Chondrocyte (in vitro differentiated cells): ENCODE data around the gene FOXN3. TPM values are rescaled to one million over a fixed set of nuclear protein-coding genes. Genes with fewer than 3 reads are reported as not detected.

Experiments
- DNase-seq: peaks from one replicate; pipeline ENCODE4 v3.0.0; 2021; ENCODE audit warnings: mixed read lengths, low spot score
- H3K27ac Mint-ChIP-seq: one replicate; pipeline ENCODE4 v1.8.0; 2021; ENCODE audit warnings: mild to moderate bottlenecking, moderate library complexity, mixed read lengths; ENCODE audit not compliant: unreplicated experiment
- H3K27me3 Mint-ChIP-seq: 2 replicates; pipeline ENCODE4 v1.8.0; 2021; ENCODE audit warnings: low read depth, mixed read lengths
- H3K36me3 Mint-ChIP-seq: 2 replicates; pipeline ENCODE4 v1.8.0; 2021; ENCODE audit warnings: low read depth, mixed read lengths
- H3K4me1 Mint-ChIP-seq: 2 replicates; pipeline ENCODE4 v1.8.0; 2021; ENCODE audit warnings: low read depth, mild to moderate bottlenecking, mixed read lengths
- H3K4me3 Mint-ChIP-seq: one replicate; pipeline ENCODE4 v1.8.0; 2021; ENCODE audit warnings: mild to moderate bottlenecking, moderate library complexity, mixed read lengths; ENCODE audit not compliant: unreplicated experiment
- H3K9me3 Mint-ChIP-seq: 2 replicates; pipeline ENCODE4 v1.8.0; 2021; ENCODE audit warnings: low read depth, mixed read lengths
- CTCF ChIP-seq: fragments of 200-600 bp; sonication (generic); IDR thresholded peaks from 2 replicates; pipeline ENCODE4 v1.5.0; 2021; ENCODE audit warnings: antibody characterized with exemption, mild to moderate bottlenecking, moderate library complexity
- total RNA-seq: library from RNA; stranded (reverse); gene quantifications from 3 replicates; pipeline ENCODE4 v1.2.1, GENCODE V29; 2021

FOXN3 gene
- total RNA-seq, 1 donor from 2014 or later = 161 TPM

DNA sequence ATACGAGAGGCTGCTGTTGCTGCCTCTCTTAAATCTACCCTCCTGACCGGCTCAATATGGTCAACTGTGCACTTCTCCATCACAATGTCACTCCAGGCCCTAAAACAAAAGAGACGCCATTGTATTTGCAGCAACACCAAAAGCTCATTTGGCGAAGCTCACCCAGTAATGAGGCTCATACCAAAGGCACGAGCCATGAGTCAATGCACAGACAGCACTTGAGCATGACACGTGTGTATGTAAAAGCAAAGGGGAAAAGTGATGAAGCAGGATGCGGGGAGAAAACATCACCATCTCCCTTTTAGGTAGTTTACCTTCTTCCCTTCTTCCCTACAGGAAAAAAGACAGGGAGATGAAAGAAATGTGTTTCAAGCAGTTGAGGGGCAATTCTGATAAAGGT, 150.3 kb downstream of the FOXN3 start:
- TF ChIP-seq CTCF = no peak
- Mint-ChIP-seq H3K27ac (no peak overlapping the region), H3K36me3 (peaks cover 6% of the 10 kb centered on the region), H3K4me3 (no peak overlapping the region), H3K9me3 (no peaks in the 10 kb centered on the region), H3K4me1 (peaks cover 63% of the 10 kb centered on the region), H3K27me3 (no peaks in the 10 kb centered on the region)
- DNase-seq = no peak

DNA sequence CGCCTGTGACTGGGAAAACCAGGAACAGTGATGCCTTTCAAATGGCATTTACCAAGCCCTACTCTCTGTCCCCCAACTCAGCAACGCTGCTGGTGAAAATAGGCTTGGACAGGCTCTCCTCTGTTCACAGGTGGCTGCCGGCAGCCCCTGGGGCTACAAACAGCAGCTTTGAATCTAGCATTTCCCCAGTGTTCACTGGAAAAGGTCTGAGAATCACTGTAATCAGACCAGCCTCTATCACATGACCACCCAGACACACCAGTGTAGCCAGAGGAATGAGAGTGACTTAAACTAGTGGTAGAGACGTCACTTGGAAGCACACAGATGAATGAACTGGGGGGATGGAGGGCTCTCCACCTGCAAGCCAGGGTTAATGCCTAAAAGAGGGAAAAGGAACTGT, 151.8 kb downstream of the FOXN3 start:
- no peak for TF ChIP-seq CTCF
- Mint-ChIP-seq H3K27ac (peak overlapping the region; percentile 18), H3K4me3 (no peak overlapping the region)

DNA sequence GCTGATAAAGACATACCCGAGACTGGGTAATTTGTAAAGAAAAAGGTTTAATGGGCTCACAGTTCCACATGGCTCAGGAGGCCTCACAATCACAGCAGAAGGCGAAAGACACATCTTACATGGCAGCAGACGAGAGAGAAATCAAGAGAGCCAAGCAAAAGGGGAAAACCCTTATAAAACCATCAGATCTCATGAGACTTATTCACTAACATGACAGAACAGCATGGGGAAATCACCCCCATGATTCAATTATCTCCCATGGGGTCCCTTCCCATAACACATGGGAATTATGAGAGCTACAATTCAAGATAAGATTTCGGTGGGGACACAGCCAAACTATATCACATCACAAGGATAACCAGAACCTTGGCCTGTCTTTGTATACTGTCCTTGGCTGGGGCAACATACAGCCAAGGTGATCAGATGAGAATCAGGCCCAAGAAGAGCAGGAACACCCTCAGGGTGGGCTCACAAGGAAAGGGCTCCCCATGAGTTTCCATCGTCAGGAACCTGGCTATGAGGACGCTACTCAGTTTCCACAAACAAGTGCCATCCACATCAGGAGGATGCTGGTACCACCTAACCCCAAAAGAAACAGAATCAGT, 152.7 kb downstream of the FOXN3 start:
- Mint-ChIP-seq H3K9me3 (no peaks in the 10 kb centered on the region), H3K27me3 (no peaks in the 10 kb centered on the region), H3K4me3 (no peak overlapping the region), H3K27ac (no peak overlapping the region), H3K36me3 (peaks cover 6% of the 10 kb centered on the region), H3K4me1 (peaks cover 58% of the 10 kb centered on the region)
- no peak for TF ChIP-seq CTCF
- no peak for DNase-seq

More for the DNA sequence above, 151.8 kb downstream of the FOXN3 start:
- Mint-ChIP-seq H3K36me3 (peaks cover 6% of the 10 kb centered on the region), H3K9me3 (no peaks in the 10 kb centered on the region), H3K4me1 (peaks cover 63% of the 10 kb centered on the region), H3K27me3 (no peaks in the 10 kb centered on the region)
- no peak for DNase-seq

GRCh38 chr14:89262041-89262440, 155.0 kb downstream of the FOXN3 start:
- H3K4me1 Mint-ChIP-seq = peaks cover 40% of the 10 kb centered on the region
- peak overlapping the region; percentile 24 for H3K27ac Mint-ChIP-seq
- no peak for DNase-seq
- H3K9me3 Mint-ChIP-seq = no peaks in the 10 kb centered on the region
- H3K4me3 Mint-ChIP-seq = no peak overlapping the region
- H3K36me3 Mint-ChIP-seq = peaks cover 7% of the 10 kb centered on the region
- no peak for TF ChIP-seq CTCF
- H3K27me3 Mint-ChIP-seq = no peaks in the 10 kb centered on the region

- TF ChIP-seq CTCF = no peak
- Mint-ChIP-seq H3K4me3 (no peak overlapping the region), H3K4me1 (peaks cover 39% of the 10 kb centered on the region), H3K27me3 (no peaks in the 10 kb centered on the region), H3K9me3 (no peaks in the 10 kb centered on the region), H3K36me3 (peaks cover 4% of the 10 kb centered on the region), H3K27ac (no peak overlapping the region)
- DNase-seq = no peak
These were observed 156.1 kb downstream of the FOXN3 start for GRCh38 chr14:89260898-89261297.
